H1 (cell line): ENCODE results near the gene TMUB1. TPM values are rescaled to one million over a fixed set of nuclear protein-coding genes. Genes with fewer than 3 reads are reported as not detected.

Experiments used
- CTCF ChIA-PET: fragments of 300-600 bp; sonication (Branson Sonifier 250); formaldehyde crosslinking; loops from one replicate; lab custom pipeline; 2021; ENCODE audit not compliant: partially characterized antibody; lab: Charles Lee
- POLR2A ChIA-PET: fragments of 300-600 bp; sonication (Branson Sonifier 250); formaldehyde crosslinking; loops from one replicate; lab custom pipeline; 2021; ENCODE audit warnings: inconsistent platforms; ENCODE audit not compliant: partially characterized antibody; lab: Charles Lee
- DNase-seq, 2 experiments: peaks; one replicate each; pipeline versions ENCODE4 v3.0.0 to v3.0.0-alpha.2; 2010 to 2022; ENCODE audit warnings: low spot score in 2 of 2, low read depth in 1 of 2, mixed read lengths in 1 of 2
- FAIRE-seq: peaks from 2 replicates; lab custom pipeline; 2011; peaks lifted over from hg19 to GRCh38; lab: Jason Lieb, UNC
- H2AFZ ChIP-seq: 2 replicates; pipeline ENCODE4 v1.8.1; 2012; ENCODE audit warnings: low read length, inconsistent platforms
- H2AK5ac ChIP-seq: 2 replicates; pipeline ENCODE4 v1.6.1; 2013; ENCODE audit warnings: low read depth, low read length
- H2BK120ac ChIP-seq: replicated peaks from 2 replicates; pipeline ENCODE3; 2013; ENCODE audit warnings: low read depth, low read length, inconsistent platforms
- H2BK12ac ChIP-seq: 2 replicates; pipeline ENCODE4 v1.6.1; 2013; ENCODE audit warnings: low read depth, low read length
- H2BK15ac ChIP-seq: 2 replicates; pipeline ENCODE4 v1.6.1; 2013; ENCODE audit warnings: low read length
- H2BK20ac ChIP-seq: 2 replicates; pipeline ENCODE4 v1.6.1; 2013; ENCODE audit warnings: low read length
- H2BK5ac ChIP-seq: 2 replicates; pipeline ENCODE4 v1.6.1; 2013; ENCODE audit warnings: low read depth, low read length
- H3K14ac ChIP-seq: 2 replicates; pipeline ENCODE4 v1.6.1; 2013; ENCODE audit warnings: inconsistent platforms; ENCODE audit not compliant: insufficient read length
- H3K18ac ChIP-seq: 2 replicates; pipeline ENCODE4 v1.6.1; 2013; ENCODE audit warnings: low read length; ENCODE audit errors: extremely low read depth
- H3K23ac ChIP-seq: 2 replicates; pipeline ENCODE4 v1.6.1; 2013; ENCODE audit warnings: inconsistent platforms; ENCODE audit not compliant: insufficient read length
- H3K23me2 ChIP-seq: 2 replicates; pipeline ENCODE4 v1.6.1; 2013; ENCODE audit warnings: low read depth, low read length
- H3K27ac ChIP-seq: 2 replicates; pipeline ENCODE4 v1.6.1; 2011; ENCODE audit warnings: low read depth, low read length, inconsistent platforms
- H3K27me3 ChIP-seq, 4 experiments: replicated peaks in 1 of 4; 1 replicate in 1 of 4; 2 replicates in 3 of 4; pipeline versions ENCODE4 v1.6.1 to v1.8.1; 2011 to 2013; ENCODE audit warnings: low read length in 3 of 4, mild to moderate bottlenecking in 3 of 4, inconsistent platforms in 2 of 4, mixed read lengths in 2 of 4, moderate library complexity in 1 of 4; ENCODE audit not compliant: control insufficient read depth in 3 of 4, insufficient read depth in 3 of 4; ENCODE audit errors: extremely low read depth in 1 of 4
- H3K36me3 ChIP-seq, 4 experiments: 2 replicates each; pipeline versions ENCODE4 v1.6.1 to v1.8.1; 2011 to 2013; ENCODE audit warnings: mild to moderate bottlenecking in 4 of 4, low read length in 3 of 4, moderate library complexity in 2 of 4, control low read depth in 1 of 4, inconsistent platforms in 1 of 4; ENCODE audit not compliant: insufficient read depth in 4 of 4, control insufficient read depth in 2 of 4
- H3K4ac ChIP-seq: replicated peaks from 2 replicates; pipeline ENCODE3; 2013; ENCODE audit warnings: low read length, low read depth, mixed read lengths, inconsistent platforms; ENCODE audit not compliant: insufficient read length
- H3K4me1 ChIP-seq, 4 experiments: replicated peaks in 1 of 4; 1 replicate in 1 of 4; 2 replicates in 3 of 4; pipeline versions ENCODE4 v1.6.1 to v1.8.1; 2011 to 2013; ENCODE audit warnings: low read length in 3 of 4, inconsistent platforms in 2 of 4, mixed read lengths in 1 of 4; ENCODE audit not compliant: insufficient read depth in 4 of 4, control insufficient read depth in 3 of 4
- H3K4me2 ChIP-seq, 2 experiments: 2 replicates each; pipeline versions ENCODE4 v1.6.1 to v1.8.1; 2011 to 2013; ENCODE audit warnings: low read depth in 2 of 2, low read length in 2 of 2, control low read depth in 1 of 2, inconsistent platforms in 1 of 2, mild to moderate bottlenecking in 1 of 2; ENCODE audit not compliant: insufficient read depth in 1 of 2
- H3K4me3 ChIP-seq, 4 experiments: fragments of 200-600, 300-600 bp in 1 of 4; sonication (generic), shearing (Covaris generic), sonication (Bioruptor Twin) in 1 of 4; 2 replicates each; pipeline versions ENCODE4 v1.5.1 to v1.8.1; 2011 to 2016; ENCODE audit warnings: low read length in 4 of 4, low read depth in 3 of 4, control low read depth in 2 of 4, inconsistent platforms in 2 of 4, mild to moderate bottlenecking in 2 of 4, mixed read lengths in 1 of 4, moderate library complexity in 1 of 4; ENCODE audit not compliant: insufficient read depth in 2 of 4; ENCODE audit errors: extremely low read depth in 1 of 4
- H3K56ac ChIP-seq: replicated peaks from 2 replicates; pipeline ENCODE3; 2013; ENCODE audit warnings: low read depth, mild to moderate bottlenecking, mixed read lengths, low read length, inconsistent platforms; ENCODE audit not compliant: insufficient read length
- H3K79me1 ChIP-seq: 2 replicates; pipeline ENCODE4 v1.6.1; 2013; ENCODE audit warnings: low read depth, low read length, control low read depth
- H3K79me2 ChIP-seq, 2 experiments: 2 replicates each; pipeline versions ENCODE4 v1.6.1 to v1.8.1; 2012 to 2013; ENCODE audit warnings: low read length in 2 of 2, mild to moderate bottlenecking in 2 of 2, inconsistent platforms in 1 of 2; ENCODE audit not compliant: insufficient read depth in 2 of 2, control insufficient read depth in 1 of 2
- H3K9ac ChIP-seq, 4 experiments: replicated peaks in 1 of 4; 1 replicate in 1 of 4; 2 replicates in 3 of 4; pipeline versions ENCODE4 v1.6.1 to v1.8.1; 2011 to 2013; ENCODE audit warnings: low read depth in 3 of 4, low read length in 3 of 4, control low read depth in 2 of 4, mild to moderate bottlenecking in 2 of 4, moderate library complexity in 2 of 4, inconsistent platforms in 1 of 4; ENCODE audit errors: extremely low read depth in 1 of 4
- H3K9me3 ChIP-seq, 2 experiments: 2 replicates each; pipeline versions ENCODE4 v1.6.1 to v1.8.1; 2012 to 2013; ENCODE audit warnings: mild to moderate bottlenecking in 2 of 2, moderate library complexity in 2 of 2, control low read depth in 1 of 2, inconsistent platforms in 1 of 2, low read depth in 1 of 2, low read length in 1 of 2, mixed read lengths in 1 of 2; ENCODE audit not compliant: insufficient read depth in 2 of 2
- H4K20me1 ChIP-seq, 2 experiments: replicated peaks in 1 of 2; 2 replicates each; pipeline versions ENCODE3 to v1.8.1; 2011 to 2013; ENCODE audit warnings: inconsistent platforms in 2 of 2, low read length in 2 of 2, mild to moderate bottlenecking in 1 of 2; ENCODE audit not compliant: insufficient read depth in 2 of 2, control insufficient read depth in 1 of 2
- H4K5ac ChIP-seq: 2 replicates; pipeline ENCODE4 v1.6.1; 2013; ENCODE audit warnings: low read length, low read depth, mixed read lengths, inconsistent platforms; ENCODE audit not compliant: insufficient read length
- H4K8ac ChIP-seq: 2 replicates; pipeline ENCODE4 v1.8.0; 2013; ENCODE audit warnings: mild to moderate bottlenecking, moderate library complexity, low read length, inconsistent platforms; ENCODE audit not compliant: insufficient read depth; ENCODE audit errors: extremely low read depth
- H4K91ac ChIP-seq: replicated peaks from 2 replicates; pipeline ENCODE3; 2013; ENCODE audit warnings: low read length, mixed read lengths, inconsistent platforms; ENCODE audit not compliant: insufficient read length
- GABPA ChIP-seq: IDR thresholded peaks from 2 replicates; pipeline ENCODE4 v1.6.1; 2011; ENCODE audit warnings: mild to moderate bottlenecking, low read length, moderate library complexity, borderline replicate concordance; ENCODE audit not compliant: insufficient read depth
- POLR2A ChIP-seq, 2 experiments: IDR thresholded peaks; 1 replicate in 1 of 2; 2 replicates in 1 of 2; pipeline ENCODE4 v1.6.1; 2011; ENCODE audit warnings: low read depth in 2 of 2, low read length in 2 of 2, mild to moderate bottlenecking in 2 of 2; ENCODE audit errors: control extremely low read depth in 1 of 2
- RFX5 ChIP-seq: IDR thresholded peaks from 2 replicates; pipeline ENCODE4 v1.6.1; 2011; ENCODE audit warnings: low read depth, low read length, improper control_type of control experiment, borderline replicate concordance
- WGBS, 2 experiments: shearing (Covaris generic) in 1 of 2; methylation state at CpG; one replicate each; pipeline versions ENCODE4 v1.1.6 to v1.1.7; 2013 to 2015; ENCODE audit warnings: low lambda C conversion rate in 2 of 2, mixed read lengths in 2 of 2, inconsistent platforms in 1 of 2, low coverage in 1 of 2, missing lambda C conversion rate in 1 of 2; ENCODE audit not compliant: insufficient replicate concordance in 2 of 2, insufficient coverage in 1 of 2, insufficient read length in 1 of 2; ENCODE audit errors: extremely low coverage in 1 of 2, missing lambda C conversion rate in 1 of 2; 5-methylcytosine and 5-hydroxymethylcytosine counted together
- polyA plus RNA-seq, 7 experiments: library from polyadenylated mRNA; depleted of rRNA in 3 of 7; stranded (reverse) in 5 of 7; unstranded in 2 of 7; fragments of >200 nt in 5 of 7; fragments of 200-250 nt in 2 of 7; gene quantifications; 1 replicate in 5 of 7; 2 replicates in 1 of 7; 4 replicates in 1 of 7; pipeline versions ENCODE4 v1.2.1 to v1.2.3, GENCODE V29; 2011 to 2013; ENCODE audit warnings: missing spikeins in 2 of 7, mixed read lengths in 2 of 7
- total RNA-seq: library from RNA; stranded (reverse); fragmentation: NEBNext Ultra II Directional; extraction: Animal tissue kit (Norgen Biotek cat#: 25700); gene quantifications from 2 replicates; pipeline ENCODE4 v1.2.1, GENCODE V29; 2021

The TMUB1 gene
- total and polyA plus RNA-seq, 2 of the 8 experiments (the other 6 are each of a cell fraction or from before 2014, with no cell fraction given): 41.4 to 56.2 TPM

GRCh38 chr7:151045262-151045661 lies 38.0 kb downstream of the TMUB1 start:
- H3K4ac ChIP-seq: no peak overlapping the region
- TF ChIP-seq POLR2A (IDR thresholded peaks at IDR 0.05; ENCODE audit: control extremely low read depth in 1 of 2, low read depth in 2 of 2, low read length in 2 of 2): no peak
- no peak for TF ChIP-seq RFX5
- no peak for TF ChIP-seq GABPA

More at GRCh38 chr7:151045262-151045661, 38.0 kb downstream of the TMUB1 start:
- H2AFZ ChIP-seq: no peak overlapping the region
- DNase-seq (no peak), FAIRE-seq (no peak)
- H3K18ac ChIP-seq: no peak overlapping the region
- no peak overlapping the region for H3K56ac ChIP-seq
- no peaks in the 10 kb centered on the region for H3K79me1 ChIP-seq
- H3K79me2 ChIP-seq: no peaks in the 10 kb centered on the region
- peaks cover under 1 to 19% (median 10%) of the 10 kb centered on the region in 4 experiments for H3K27me3 ChIP-seq
- no peak overlapping the region for H3K23ac ChIP-seq
- ChIA-PET CTCF (interaction anchor here (1.1 to 3.5 kb wide), 5 partner anchors 12 to 35 kb away, joined by 3 to 20 read pairs (median 8); partner anchors contain the start of gene CDK5), POLR2A (interaction anchor here (0.9 to 1.0 kb wide), 2 partner anchors 9 to 42 kb away, joined by 3 read pairs; no protein-coding TSS in a partner anchor)
- H3K36me3 ChIP-seq: no peaks in the 10 kb centered on the region
- no peak overlapping the region for H3K9ac ChIP-seq
- H2BK20ac ChIP-seq: no peak overlapping the region
- peaks cover 2 to 8% of the 10 kb centered on the region in 2 experiments for H4K20me1 ChIP-seq
- H2BK5ac ChIP-seq: no peak overlapping the region
- H4K5ac ChIP-seq: no peak overlapping the region
- H3K14ac ChIP-seq: no peak overlapping the region
- no peak overlapping the region for H2AK5ac ChIP-seq
- H3K23me2 ChIP-seq: no peaks in the 10 kb centered on the region
- no peak overlapping the region for H4K91ac ChIP-seq
- no peak overlapping the region for H2BK120ac ChIP-seq
- no peaks in the 10 kb centered on the region for H3K4me1 ChIP-seq
- no peak overlapping the region for H3K4me3 ChIP-seq
- no peak overlapping the region for H2BK12ac ChIP-seq
- no peak overlapping the region for H3K4me2 ChIP-seq
- H3K27ac ChIP-seq: no peak overlapping the region
- H2BK15ac ChIP-seq: no peak overlapping the region
- WGBS, 2 experiments: 87% methylated on average over 7 of the region's 11 CpGs; no CpG with 5 or more reads in 1 of the 2 experiments
- no peak overlapping the region for H4K8ac ChIP-seq
- H3K9me3 ChIP-seq: no peaks in the 10 kb centered on the region
